ENCODE measurements around the gene STPG1. TPM values are rescaled to one million over a fixed set of nuclear protein-coding genes. Genes with fewer than 3 reads are reported as not detected.

The STPG1 gene
- total RNA-seq, 2 experiments from 2014 or later: 7.4 to 8.9 TPM

GRCh38 chr1:24381256-24381655, 32.3 kb downstream of the STPG1 start:
- CTCF ChIA-PET: interaction anchor here (0.6 to 1.8 kb wide), 3 partner anchors 10 to 1123 kb away, joined by 6 to 8 read pairs (median 6); no protein-coding TSS in a partner anchor
- intact Hi-C loops (cut with micrococcal nuclease): no loop called here
- no peak overlapping the region for H3K4me3 Mint-ChIP-seq
- H3K36me3 Mint-ChIP-seq (ENCODE audit: low read depth): no peaks in the 10 kb centered on the region
- DNase-seq: no peak
- H3K4me1 Mint-ChIP-seq (ENCODE audit: low read depth): peaks cover 19% of the 10 kb centered on the region
- H3K27me3 Mint-ChIP-seq (ENCODE audit: low read depth): no peaks in the 10 kb centered on the region
- no peak overlapping the region for H3K27ac Mint-ChIP-seq
- no peaks in the 10 kb centered on the region for H3K9me3 Mint-ChIP-seq

- Mint-ChIP-seq H3K36me3 (ENCODE audit: low read depth) (no peaks in the 10 kb centered on the region), H3K27ac (no peak overlapping the region), H3K9me3 (no peaks in the 10 kb centered on the region), H3K4me1 (ENCODE audit: low read depth) (peaks cover 15% of the 10 kb centered on the region), H3K27me3 (ENCODE audit: low read depth) (no peaks in the 10 kb centered on the region), H3K4me3 (no peak overlapping the region)
- intact Hi-C loops (cut with micrococcal nuclease): no loop called here
- no peak for DNase-seq
- CTCF ChIA-PET: interaction anchor here (1.8 kb wide), 1 partner anchor 11 kb away, joined by 8 read pairs; no protein-coding TSS in a partner anchor
Observed at GRCh38 chr1:24380508-24380907, 33.1 kb downstream of the STPG1 start.

- Mint-ChIP-seq H3K36me3 (ENCODE audit: low read depth) (no peaks in the 10 kb centered on the region), H3K9me3 (no peaks in the 10 kb centered on the region), H3K27ac (no peak overlapping the region), H3K27me3 (ENCODE audit: low read depth) (no peaks in the 10 kb centered on the region), H3K4me3 (no peak overlapping the region), H3K4me1 (ENCODE audit: low read depth) (peaks cover 8% of the 10 kb centered on the region)
- intact Hi-C loops (cut with micrococcal nuclease): no loop called here
- DNase-seq: no peak
- CTCF ChIA-PET: interaction anchor here (0.7 to 1.8 kb wide), 2 partner anchors 11 to 149 kb away, joined by 4 to 8 read pairs; no protein-coding TSS in a partner anchor
Observed at GRCh38 chr1:24379733-24380315, 33.8 kb downstream of the STPG1 start.

GRCh38 chr1:24374891-24375786, 38.4 kb downstream of the STPG1 start:
- no peak overlapping the region for H3K4me3 Mint-ChIP-seq
- H3K27ac Mint-ChIP-seq: no peak overlapping the region
- no peaks in the 10 kb centered on the region for H3K36me3 Mint-ChIP-seq (ENCODE audit: low read depth)
- no peaks in the 10 kb centered on the region for H3K4me1 Mint-ChIP-seq (ENCODE audit: low read depth)
- CTCF ChIA-PET: no interaction called here
- intact Hi-C loops (cut with micrococcal nuclease): no loop called here
- DNase-seq: no peak
- H3K9me3 Mint-ChIP-seq: no peaks in the 10 kb centered on the region
- no peaks in the 10 kb centered on the region for H3K27me3 Mint-ChIP-seq (ENCODE audit: low read depth)

- no peak overlapping the region for H3K27ac Mint-ChIP-seq
- H3K9me3 Mint-ChIP-seq: no peaks in the 10 kb centered on the region
- no peak for DNase-seq
- no peaks in the 10 kb centered on the region for H3K27me3 Mint-ChIP-seq (ENCODE audit: low read depth)
- no peaks in the 10 kb centered on the region for H3K36me3 Mint-ChIP-seq (ENCODE audit: low read depth)
- CTCF ChIA-PET: interaction anchor here (0.7 to 1.9 kb wide), 4 partner anchors 11 to 172 kb away, joined by 3 to 5 read pairs (median 3); no protein-coding TSS in a partner anchor
- intact Hi-C loops (cut with micrococcal nuclease): no loop called here
- no peak overlapping the region for H3K4me3 Mint-ChIP-seq
- no peaks in the 10 kb centered on the region for H3K4me1 Mint-ChIP-seq (ENCODE audit: low read depth)
Observed at GRCh38 chr1:24373710-24374109, 39.9 kb downstream of the STPG1 start.

GRCh38 chr1:24373044-24373443, 40.5 kb downstream of the STPG1 start:
- Mint-ChIP-seq H3K27ac (no peak overlapping the region), H3K9me3 (no peaks in the 10 kb centered on the region), H3K4me3 (no peak overlapping the region), H3K36me3 (ENCODE audit: low read depth) (peaks cover 1% of the 10 kb centered on the region), H3K4me1 (ENCODE audit: low read depth) (no peaks in the 10 kb centered on the region), H3K27me3 (ENCODE audit: low read depth) (no peaks in the 10 kb centered on the region)
- intact Hi-C loops (cut with micrococcal nuclease): no loop called here
- CTCF ChIA-PET: interaction anchor here (0.7 to 2.0 kb wide), 5 partner anchors 12 to 172 kb away, joined by 3 to 6 read pairs (median 3); no protein-coding TSS in a partner anchor
- no peak for DNase-seq

GRCh38 chr1:24369801-24370200, 43.8 kb downstream of the STPG1 start:
- no peaks in the 10 kb centered on the region for H3K27me3 Mint-ChIP-seq (ENCODE audit: low read depth)
- H3K27ac Mint-ChIP-seq: no peak overlapping the region
- CTCF ChIA-PET: no interaction called here
- no peak overlapping the region for H3K4me3 Mint-ChIP-seq
- peaks cover 11% of the 10 kb centered on the region for H3K4me1 Mint-ChIP-seq (ENCODE audit: low read depth)
- no peak for DNase-seq
- intact Hi-C loops (cut with micrococcal nuclease): no loop called here
- peaks cover 5% of the 10 kb centered on the region for H3K36me3 Mint-ChIP-seq (ENCODE audit: low read depth)
- H3K9me3 Mint-ChIP-seq: no peaks in the 10 kb centered on the region

GRCh38 chr1:24369199-24369598, 44.4 kb downstream of the STPG1 start:
- Mint-ChIP-seq H3K27me3 (ENCODE audit: low read depth) (no peaks in the 10 kb centered on the region), H3K36me3 (ENCODE audit: low read depth) (peaks cover 5% of the 10 kb centered on the region), H3K4me1 (ENCODE audit: low read depth) (peaks cover 12% of the 10 kb centered on the region), H3K9me3 (no peaks in the 10 kb centered on the region), H3K4me3 (no peak overlapping the region), H3K27ac (no peak overlapping the region)
- no peak for DNase-seq
- CTCF ChIA-PET: no interaction called here
- intact Hi-C loops (cut with micrococcal nuclease): no loop called here

GRCh38 chr1:24366707-24367106, 46.9 kb downstream of the STPG1 start:
- peaks cover 12% of the 10 kb centered on the region for H3K4me1 Mint-ChIP-seq (ENCODE audit: low read depth)
- H3K27me3 Mint-ChIP-seq (ENCODE audit: low read depth): no peaks in the 10 kb centered on the region
- peaks cover 5% of the 10 kb centered on the region for H3K36me3 Mint-ChIP-seq (ENCODE audit: low read depth)
- no peak overlapping the region for H3K27ac Mint-ChIP-seq
- H3K4me3 Mint-ChIP-seq: no peak overlapping the region
- no peaks in the 10 kb centered on the region for H3K9me3 Mint-ChIP-seq
- intact Hi-C loops (cut with micrococcal nuclease): no loop called here
- no peak for DNase-seq
- CTCF ChIA-PET: interaction anchor here (1.1 to 2.2 kb wide), 4 partner anchors 18 to 168 kb away, joined by 3 to 8 read pairs (median 6); no protein-coding TSS in a partner anchor

- peak; percentile 63 for DNase-seq
- Mint-ChIP-seq H3K4me1 (ENCODE audit: low read depth) (peaks cover 12% of the 10 kb centered on the region), H3K27me3 (ENCODE audit: low read depth) (no peaks in the 10 kb centered on the region), H3K9me3 (no peaks in the 10 kb centered on the region), H3K27ac (no peak overlapping the region), H3K4me3 (no peak overlapping the region), H3K36me3 (ENCODE audit: low read depth) (peaks cover 5% of the 10 kb centered on the region)
- intact Hi-C loops (cut with micrococcal nuclease): loop anchor here (1.0 kb wide), 3 partner anchors 13 to 43 kb away; no protein-coding TSS in a partner anchor
- CTCF ChIA-PET: interaction anchor here (1.1 to 2.2 kb wide), 2 partner anchors 19 to 163 kb away, joined by 3 to 7 read pairs; no protein-coding TSS in a partner anchor
Observed at GRCh38 chr1:24364975-24365678, 48.5 kb downstream of the STPG1 start.

- no peak overlapping the region for H3K27ac Mint-ChIP-seq
- H3K9me3 Mint-ChIP-seq: no peaks in the 10 kb centered on the region
- CTCF ChIA-PET: interaction anchor here (2.2 kb wide), 1 partner anchor 163 kb away, joined by 7 read pairs; no protein-coding TSS in a partner anchor
- intact Hi-C loops (cut with micrococcal nuclease): no loop called here
- DNase-seq: no peak
- H3K36me3 Mint-ChIP-seq (ENCODE audit: low read depth): peaks cover 5% of the 10 kb centered on the region
- no peak overlapping the region for H3K4me3 Mint-ChIP-seq
- peaks cover 12% of the 10 kb centered on the region for H3K4me1 Mint-ChIP-seq (ENCODE audit: low read depth)
- H3K27me3 Mint-ChIP-seq (ENCODE audit: low read depth): no peaks in the 10 kb centered on the region
Observed at GRCh38 chr1:24364605-24364974, 49.0 kb downstream of the STPG1 start.

GRCh38 chr1:24363994-24364393, 49.6 kb downstream of the STPG1 start:
- CTCF ChIA-PET: no interaction called here
- peaks cover 5% of the 10 kb centered on the region for H3K36me3 Mint-ChIP-seq (ENCODE audit: low read depth)

More at GRCh38 chr1:24363994-24364393, 49.6 kb downstream of the STPG1 start:
- no peak for DNase-seq
- Mint-ChIP-seq H3K27ac (no peak overlapping the region), H3K27me3 (ENCODE audit: low read depth) (no peaks in the 10 kb centered on the region), H3K9me3 (no peaks in the 10 kb centered on the region), H3K4me3 (no peak overlapping the region), H3K4me1 (ENCODE audit: low read depth) (peaks cover 12% of the 10 kb centered on the region)
- intact Hi-C loops (cut with micrococcal nuclease): no loop called here

Data from activated naive CD4-positive, alpha-beta T cell treated with anti-CD3 and anti-CD28 coated beads for 36 hours (primary cell).